Prostate gland (tissue), 2 donors: ENCODE measurements around the gene MTMR3. TPM values are rescaled to one million over a fixed set of nuclear protein-coding genes. Genes with fewer than 3 reads are reported as not detected.

Experiments
- DNase-seq: peaks from one replicate; pipeline ENCODE4 v3.0.0-alpha.2; 2019; ENCODE audit warnings: low spot score
- H3K27ac ChIP-seq, 2 donors: fragments of 200-600 bp; sonication (generic); 2 replicates each; pipeline ENCODE4 v1.5.1; 2017 to 2019
- H3K27me3 ChIP-seq: fragments of 200-600 bp; sonication (generic); replicated peaks from 2 replicates; pipeline ENCODE4 v1.5.1; 2019; ENCODE audit not compliant: insufficient read depth
- H3K36me3 ChIP-seq, 2 donors: fragments of 200-600 bp; sonication (generic); 1 replicate in 1 of 2; 2 replicates in 1 of 2; pipeline versions ENCODE4 v1.5.1 to v1.8.1; 2017 to 2019
- H3K4me1 ChIP-seq: fragments of 200-600 bp; sonication (generic); replicated peaks from 2 replicates; pipeline ENCODE4 v1.5.1; 2019
- H3K4me3 ChIP-seq, 2 donors: fragments of 200-600 bp; sonication (generic); 2 replicates each; pipeline ENCODE4 v1.5.1; 2017 to 2019
- H3K9me3 ChIP-seq: fragments of 200-600 bp; sonication (generic); 2 replicates; pipeline ENCODE4 v1.5.1; 2017
- POLR2A ChIP-seq: fragments of 450-650 bp; IDR thresholded peaks from one replicate; pipeline ENCODE4 v1.6.1; 2016; ENCODE audit warnings: antibody characterized with exemption, mild to moderate bottlenecking
- POLR2AphosphoS5 ChIP-seq: sonication (generic); formaldehyde crosslinking; IDR thresholded peaks from one replicate; pipeline ENCODE4 v1.6.1; 2017; ENCODE audit warnings: antibody characterized with exemption
- WGBS: methylation state at CpG from one replicate; pipeline ENCODE4 v1.1.5; 2018; 5-methylcytosine and 5-hydroxymethylcytosine counted together
- intact Hi-C: fragments of 100-400 bp; cut with DNase I; formaldehyde crosslinking; loops from one replicate; pipeline ENCODE4 v1.14.2; 2022
- total RNA-seq, 2 donors: library from RNA; depleted of rRNA; stranded (reverse); fragments of >200 nt; gene quantifications; one replicate each; pipeline ENCODE4 v1.1.0, GENCODE V29; 2016
- TF ChIP-seq, protein P1 (sequence below), 4 experiments: fragments of 200-600 bp in 2 of 4; fragments of 450-650 bp in 2 of 4; sonication (generic) in 2 of 4; IDR thresholded peaks; 1 replicate in 3 of 4; 2 replicates in 1 of 4; pipeline ENCODE4 v1.5.1; 2016 to 2019; ENCODE audit warnings: antibody characterized with exemption in 4 of 4, mild to moderate bottlenecking in 2 of 4, moderate library complexity in 2 of 4

The MTMR3 gene
- total RNA-seq, 2 donors from 2014 or later: 37.9 to 93.7 TPM

DNA sequence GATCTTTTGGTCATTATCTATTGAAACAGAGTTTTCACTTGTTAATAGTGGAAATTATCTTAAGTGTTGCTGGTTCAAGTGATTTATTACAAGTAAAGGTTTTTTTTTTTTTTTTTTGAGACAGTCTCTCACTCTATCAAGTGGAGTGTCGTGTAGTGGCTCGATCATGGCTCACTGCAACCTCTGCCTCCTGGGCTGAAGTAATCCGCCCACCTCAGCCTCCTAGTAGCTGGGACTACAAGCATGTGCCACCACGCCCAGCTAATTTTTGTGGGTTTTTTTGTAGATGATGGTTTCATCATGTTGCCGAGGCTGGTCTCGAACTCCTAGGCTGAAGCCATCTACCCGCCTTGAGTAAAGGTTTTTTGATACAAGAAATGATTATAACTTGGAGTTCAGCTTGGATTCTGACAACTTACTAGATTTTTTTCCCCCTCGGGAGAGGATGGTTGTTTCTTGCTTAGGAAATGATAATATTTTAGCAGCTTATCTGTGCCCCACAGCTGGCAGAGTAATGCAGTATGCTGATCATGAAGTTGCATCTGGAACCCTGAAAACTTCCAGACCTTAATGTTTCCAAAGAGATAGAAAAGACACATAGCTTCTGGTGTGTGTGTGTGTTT, 68.9 kb downstream of the MTMR3 start:
- Histone ChIP-seq H3K4me1 (no peaks in the 10 kb centered on the region), H3K36me3 (no peaks in the 10 kb centered on the region), H3K27me3 (no peaks in the 10 kb centered on the region), H3K9me3 (no peaks in the 10 kb centered on the region), H3K4me3 (no peak overlapping the region), H3K27ac (no peak overlapping the region)
- no peak for DNase-seq
- 84% methylated on average over 8 of the region's 8 CpGs for WGBS
- intact Hi-C loops: no loop called here
- TF ChIP-seq, protein P1, sequence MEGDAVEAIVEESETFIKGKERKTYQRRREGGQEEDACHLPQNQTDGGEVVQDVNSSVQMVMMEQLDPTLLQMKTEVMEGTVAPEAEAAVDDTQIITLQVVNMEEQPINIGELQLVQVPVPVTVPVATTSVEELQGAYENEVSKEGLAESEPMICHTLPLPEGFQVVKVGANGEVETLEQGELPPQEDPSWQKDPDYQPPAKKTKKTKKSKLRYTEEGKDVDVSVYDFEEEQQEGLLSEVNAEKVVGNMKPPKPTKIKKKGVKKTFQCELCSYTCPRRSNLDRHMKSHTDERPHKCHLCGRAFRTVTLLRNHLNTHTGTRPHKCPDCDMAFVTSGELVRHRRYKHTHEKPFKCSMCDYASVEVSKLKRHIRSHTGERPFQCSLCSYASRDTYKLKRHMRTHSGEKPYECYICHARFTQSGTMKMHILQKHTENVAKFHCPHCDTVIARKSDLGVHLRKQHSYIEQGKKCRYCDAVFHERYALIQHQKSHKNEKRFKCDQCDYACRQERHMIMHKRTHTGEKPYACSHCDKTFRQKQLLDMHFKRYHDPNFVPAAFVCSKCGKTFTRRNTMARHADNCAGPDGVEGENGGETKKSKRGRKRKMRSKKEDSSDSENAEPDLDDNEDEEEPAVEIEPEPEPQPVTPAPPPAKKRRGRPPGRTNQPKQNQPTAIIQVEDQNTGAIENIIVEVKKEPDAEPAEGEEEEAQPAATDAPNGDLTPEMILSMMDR (IDR thresholded peaks at IDR 0.05): no peak
- TF ChIP-seq POLR2A: no peak
- no peak for TF ChIP-seq POLR2AphosphoS5

DNA sequence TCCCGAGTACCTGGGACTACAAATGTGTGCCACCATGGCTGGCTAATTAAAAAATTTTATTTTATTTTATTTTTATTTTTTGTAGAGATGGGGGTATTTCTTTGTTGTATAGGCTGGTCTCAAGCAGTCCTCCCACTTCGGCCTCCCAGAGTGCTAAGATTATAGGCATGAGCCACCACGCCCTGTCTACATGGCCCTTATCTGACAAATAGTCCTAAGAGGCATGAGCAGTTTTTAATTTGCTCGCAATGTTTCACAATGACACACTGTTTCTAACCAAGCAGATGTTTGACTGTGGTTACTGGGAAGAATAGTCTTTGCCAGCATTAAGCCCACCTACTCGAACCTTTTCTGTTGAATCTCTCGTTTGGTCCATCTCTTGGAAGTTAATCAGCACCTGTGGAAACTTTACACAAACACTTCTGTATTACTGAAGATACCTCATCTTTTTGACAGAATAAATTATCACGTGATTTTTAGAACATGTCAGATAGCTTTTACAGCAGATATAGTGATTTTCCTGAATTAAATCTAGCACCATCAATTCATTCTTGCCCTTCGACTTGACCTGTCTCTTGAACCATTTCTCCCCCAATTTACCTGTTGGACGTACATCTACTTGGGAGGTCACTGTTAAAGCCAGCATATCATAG, 71.4 kb downstream of the MTMR3 start:
- no peak for DNase-seq
- Histone ChIP-seq H3K9me3 (no peaks in the 10 kb centered on the region), H3K27ac (no peak overlapping the region), H3K4me1 (no peaks in the 10 kb centered on the region), H3K36me3 (no peaks in the 10 kb centered on the region), H3K4me3 (no peak overlapping the region), H3K27me3 (no peaks in the 10 kb centered on the region)
- no peak for TF ChIP-seq POLR2A
- TF ChIP-seq POLR2AphosphoS5: no peak
- TF ChIP-seq, protein P1 (IDR thresholded peaks at IDR 0.05): no peak
- WGBS: 93% methylated on average over 9 of the region's 9 CpGs
- intact Hi-C loops: no loop called here

DNA sequence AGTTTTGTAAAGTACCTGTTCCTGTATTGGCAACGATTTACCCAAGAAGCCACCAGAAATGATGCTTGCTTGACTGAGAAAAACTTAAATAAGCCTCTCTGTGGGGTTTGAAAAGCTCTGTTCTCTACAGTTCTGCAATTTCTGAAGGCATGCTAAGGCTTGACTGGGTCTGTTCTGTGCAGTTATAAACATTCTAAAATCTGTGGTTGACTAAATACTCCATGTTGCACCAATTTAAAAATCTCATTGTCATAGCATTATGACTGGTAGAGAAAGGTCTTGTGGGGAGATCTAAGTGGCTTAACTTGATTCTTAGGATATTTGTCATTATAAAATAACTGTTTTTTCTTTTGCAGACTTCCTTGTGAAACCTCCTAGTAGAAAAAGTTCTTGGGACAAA, 73.7 kb downstream of the MTMR3 start:
- Histone ChIP-seq H3K27ac (no peak overlapping the region), H3K4me3 (no peak overlapping the region), H3K27me3 (no peaks in the 10 kb centered on the region), H3K9me3 (no peaks in the 10 kb centered on the region), H3K36me3 (no peaks in the 10 kb centered on the region), H3K4me1 (no peaks in the 10 kb centered on the region)
- DNase-seq: no peak
- intact Hi-C loops: no loop called here
- WGBS: 63% methylated on average over 1 of the region's 1 CpG
- TF ChIP-seq POLR2A: no peak
- TF ChIP-seq, protein P1 (IDR thresholded peaks at IDR 0.05): no peak

DNA sequence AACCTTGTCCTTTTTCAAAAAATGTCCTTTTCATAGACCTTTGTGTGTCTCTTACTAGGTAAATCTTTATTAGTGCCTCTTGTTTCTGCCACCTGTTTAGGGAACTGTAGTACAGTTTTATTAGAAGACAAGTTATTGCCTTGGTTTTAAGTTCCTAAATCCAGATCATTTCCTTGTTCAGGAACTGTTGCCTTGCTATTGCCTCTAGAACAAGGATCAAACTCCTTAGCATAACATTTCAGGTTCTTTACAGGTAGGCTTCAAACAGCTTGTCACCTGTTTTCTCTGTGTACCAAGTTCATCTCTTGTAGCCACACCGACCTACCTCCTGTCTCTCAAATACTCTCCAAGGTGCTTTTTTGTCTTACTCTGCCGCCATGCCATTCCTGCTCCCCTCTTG, 75.2 kb downstream of the MTMR3 start:
- H3K4me3 ChIP-seq: no peak overlapping the region
- WGBS: 96% methylated on average over 2 of the region's 2 CpGs

More for the DNA sequence above, 75.2 kb downstream of the MTMR3 start:
- Histone ChIP-seq H3K9me3 (no peaks in the 10 kb centered on the region), H3K36me3 (no peaks in the 10 kb centered on the region), H3K27ac (no peak overlapping the region), H3K4me1 (no peaks in the 10 kb centered on the region), H3K27me3 (no peaks in the 10 kb centered on the region)
- DNase-seq: no peak
- no peak for TF ChIP-seq POLR2AphosphoS5
- TF ChIP-seq, protein P1 (IDR thresholded peaks at IDR 0.05): no peak
- TF ChIP-seq POLR2A: no peak
- intact Hi-C loops: no loop called here
